CD14-positive monocyte (primary cell): Measurements from ENCODE around the gene PCDHGB6. TPM values are rescaled to one million over a fixed set of nuclear protein-coding genes. Genes with fewer than 3 reads are reported as not detected.
"Not testable (repeated sequence)": the region's sequence is repeated elsewhere in the genome, so short reads cannot be mapped to it uniquely, and the experiment has no call there.

Experiments used
- DNase-seq, 3 donors: peaks; one replicate each; pipeline ENCODE4 v3.0.0-alpha.2; 2011 to 2022
- H2AFZ ChIP-seq: 2 replicates; pipeline ENCODE4 v1.6.0; 2012; ENCODE audit warnings: mild to moderate bottlenecking, low read depth, low read length, inconsistent platforms; ENCODE audit not compliant: insufficient read depth, poor library complexity, severe bottlenecking
- H3K27ac ChIP-seq, 2 donors: 1 replicate in 1 of 2; 2 replicates in 1 of 2; pipeline ENCODE4 v1.5.1; 2012 to 2013; ENCODE audit warnings: low read length in 2 of 2, control low read depth in 1 of 2, inconsistent platforms in 1 of 2, low read depth in 1 of 2, mild to moderate bottlenecking in 1 of 2
- H3K27me3 ChIP-seq, 2 donors: one replicate each; pipeline versions ENCODE4 v1.6.0 to v1.6.1; 2011 to 2013; ENCODE audit warnings: low read length in 2 of 2; ENCODE audit not compliant: control insufficient read depth in 2 of 2, insufficient read depth in 2 of 2
- H3K36me3 ChIP-seq, 2 donors: replicated peaks in 1 of 2; 1 replicate in 1 of 2; 2 replicates in 1 of 2; pipeline versions ENCODE4 v1.5.1 to v1.6.1; 2012 to 2013; ENCODE audit warnings: low read length in 2 of 2, control low read depth in 1 of 2, inconsistent platforms in 1 of 2, mild to moderate bottlenecking in 1 of 2; ENCODE audit not compliant: insufficient read depth in 2 of 2, control insufficient read depth in 1 of 2
- H3K4me1 ChIP-seq, 2 donors: 1 replicate in 1 of 2; 2 replicates in 1 of 2; pipeline versions ENCODE4 v1.5.1 to v1.6.1; 2012 to 2013; ENCODE audit warnings: low read length in 2 of 2, control low read depth in 1 of 2, inconsistent platforms in 1 of 2, mild to moderate bottlenecking in 1 of 2, moderate library complexity in 1 of 2; ENCODE audit not compliant: insufficient read depth in 2 of 2, control insufficient read depth in 1 of 2
- H3K4me2 ChIP-seq: replicated peaks from 2 replicates; pipeline ENCODE3; 2012; ENCODE audit warnings: low read length, moderate library complexity, mild to moderate bottlenecking; ENCODE audit not compliant: poor library complexity, severe bottlenecking; ENCODE audit errors: extremely low read depth
- H3K4me3 ChIP-seq, 3 experiments: fragments of 200-600 bp in 1 of 3; sonication (generic) in 1 of 3; replicated peaks in 1 of 3; 1 replicate in 2 of 3; 2 replicates in 1 of 3; pipeline ENCODE4 v1.5.1; 2011 to 2013; ENCODE audit warnings: low read length in 3 of 3, mild to moderate bottlenecking in 3 of 3, control low read depth in 2 of 3, low read depth in 2 of 3, inconsistent platforms in 1 of 3, moderate library complexity in 1 of 3
- H3K79me2 ChIP-seq: 2 replicates; pipeline ENCODE4 v1.6.0; 2012; ENCODE audit warnings: mild to moderate bottlenecking, control low read depth, inconsistent platforms, low read length, moderate library complexity; ENCODE audit not compliant: insufficient read depth
- H3K9ac ChIP-seq: 2 replicates; pipeline ENCODE4 v1.6.0; 2017; ENCODE audit warnings: low read length, mild to moderate bottlenecking; ENCODE audit not compliant: insufficient read depth, poor library complexity, severe bottlenecking
- H3K9me3 ChIP-seq, 2 donors: replicated peaks in 1 of 2; 1 replicate in 1 of 2; 2 replicates in 1 of 2; pipeline versions ENCODE4 v1.5.1 to v1.6.1; 2012 to 2013; ENCODE audit warnings: low read length in 2 of 2, control low read depth in 1 of 2; ENCODE audit not compliant: control insufficient read depth in 1 of 2, insufficient read depth in 1 of 2
- H4K20me1 ChIP-seq: 2 replicates; pipeline ENCODE4 v1.6.0; 2012; ENCODE audit warnings: mild to moderate bottlenecking, low read length, control low read depth, moderate library complexity; ENCODE audit not compliant: insufficient read depth
- H3K27ac Mint-ChIP-seq, 7 donors: one replicate each; pipeline ENCODE4 v1.8.0; 2020; ENCODE audit warnings: mild to moderate bottlenecking in 7 of 7, mixed read lengths in 7 of 7, moderate library complexity in 6 of 7, inconsistent platforms in 2 of 7
- H3K27me3 Mint-ChIP-seq, 3 donors: one replicate each; pipeline ENCODE4 v1.8.0; 2021 to 2022; ENCODE audit warnings: low read depth in 3 of 3, mild to moderate bottlenecking in 3 of 3, mixed read lengths in 3 of 3, moderate library complexity in 3 of 3, inconsistent platforms in 1 of 3
- H3K36me3 Mint-ChIP-seq, 2 donors: one replicate each; pipeline ENCODE4 v1.8.0; 2020; ENCODE audit warnings: mixed read lengths in 2 of 2, inconsistent platforms in 1 of 2, mild to moderate bottlenecking in 1 of 2
- H3K4me1 Mint-ChIP-seq: one replicate; pipeline ENCODE4 v1.8.0; 2020; ENCODE audit warnings: mild to moderate bottlenecking, mixed read lengths
- H3K4me3 Mint-ChIP-seq, 2 donors: one replicate each; pipeline ENCODE4 v1.8.0; 2020; ENCODE audit warnings: mild to moderate bottlenecking in 2 of 2, mixed read lengths in 2 of 2, moderate library complexity in 1 of 2
- H3K9me3 Mint-ChIP-seq, 7 donors: one replicate each; pipeline ENCODE4 v1.8.0; 2020 to 2022; ENCODE audit warnings: mixed read lengths in 7 of 7, mild to moderate bottlenecking in 6 of 7, moderate library complexity in 6 of 7, inconsistent platforms in 2 of 7
- WGBS: methylation state at CpG from one replicate; pipeline ENCODE4 v1.1.5; 2013; ENCODE audit warnings: missing lambda C conversion rate; ENCODE audit not compliant: insufficient coverage; 5-methylcytosine and 5-hydroxymethylcytosine counted together
- intact Hi-C, 2 donors: fragments of 100-400 bp; cut with micrococcal nuclease; formaldehyde crosslinking; loops; one replicate each; pipeline versions ENCODE4 v1.15.0 to v1.15.1; 2023
- polyA plus RNA-seq, 3 donors: library from polyadenylated mRNA; depleted of rRNA in 1 of 3; unstranded in 2 of 3; stranded (reverse) in 1 of 3; fragments of 300-500 nt in 2 of 3; fragments of >200 nt in 1 of 3; fragmentation: Illumina TruSeq in 2 of 3; gene quantifications; 1 replicate in 2 of 3; 2 replicates in 1 of 3; pipeline ENCODE4 v1.2.3, GENCODE V29; 2012 to 2021
- TF ChIP-seq, protein P1 (sequence below): fragments of 200-600 bp; IDR thresholded peaks from one replicate; pipeline ENCODE4 v1.8.0; 2022; ENCODE audit warnings: antibody characterized with exemption, mild to moderate bottlenecking

Gene PCDHGB6
- polyA plus RNA-seq, 3 donors, result 0.01 to 0.06 TPM; not detected in 1

DNA sequence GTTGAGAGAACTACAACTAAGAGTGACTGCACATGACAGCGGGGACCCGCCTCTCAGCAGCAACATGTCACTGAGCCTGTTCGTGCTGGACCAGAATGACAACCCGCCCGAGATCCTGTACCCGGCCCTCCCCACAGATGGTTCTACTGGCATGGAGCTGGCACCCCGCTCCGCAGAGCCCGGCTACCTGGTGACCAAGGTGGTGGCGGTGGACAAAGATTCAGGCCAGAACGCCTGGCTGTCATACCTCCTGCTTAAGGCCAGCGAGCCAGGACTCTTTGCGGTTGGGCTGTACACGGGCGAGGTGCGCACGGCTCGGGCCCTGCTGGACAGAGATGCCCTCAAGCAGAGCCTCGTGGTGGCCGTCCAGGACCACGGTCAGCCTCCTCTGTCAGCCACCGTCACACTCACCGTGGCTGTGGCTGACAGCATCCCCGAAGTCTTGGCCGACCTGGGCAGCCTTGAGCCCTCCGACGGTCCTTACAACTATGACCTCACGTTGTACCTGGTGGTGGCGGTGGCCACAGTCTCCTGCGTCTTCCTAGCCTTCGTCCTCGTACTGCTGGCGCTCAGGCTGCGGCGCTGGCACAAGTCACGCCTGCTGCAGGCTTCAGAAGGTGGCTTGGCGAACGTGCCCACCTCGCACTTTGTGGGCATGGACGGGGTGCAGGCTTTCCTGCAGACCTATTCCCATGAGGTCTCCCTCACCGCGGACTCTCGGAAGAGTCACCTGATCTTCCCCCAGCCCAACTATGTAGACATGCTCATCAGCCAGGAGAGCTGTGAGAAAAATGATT, 23.2 kb upstream of the PCDHGB6 start:
- whole genome bisulfite sequencing, result 49% methylated on average over 40 of the region's 43 CpGs
- no peaks in the 10 kb centered on the region for H3K4me1 ChIP-seq
- no peak overlapping the region for H2AFZ ChIP-seq
- peaks cover 44 to 91% of the 10 kb centered on the region in 2 donors for H3K27me3 ChIP-seq
- H4K20me1 ChIP-seq, result no peaks in the 10 kb centered on the region
- Mint-ChIP-seq H3K36me3 (peaks cover 3 to 9% of the 10 kb centered on the region in 2 donors), H3K27ac (peak overlapping the region in 1 of 7 donors; percentile 16), H3K27me3 (peaks cover 47 to 78% (median 70%) of the 10 kb centered on the region in 3 donors), H3K4me1 (peaks cover 6% of the 10 kb centered on the region), H3K4me3 (peak overlapping the region; percentile 16 to 51), H3K9me3 (peaks cover 37 to 72% (median 63%) of the 10 kb centered on the region in 7 donors)
- H3K9me3 ChIP-seq, result peaks cover 44 to 70% of the 10 kb centered on the region in 2 donors
- no peaks in the 10 kb centered on the region for H3K36me3 ChIP-seq
- H3K4me3 ChIP-seq, result no peak overlapping the region
- intact Hi-C loops, result no loop called here
- H3K9ac ChIP-seq, result no peak overlapping the region
- no peaks in the 10 kb centered on the region for H3K79me2 ChIP-seq
- TF ChIP-seq, protein P1, sequence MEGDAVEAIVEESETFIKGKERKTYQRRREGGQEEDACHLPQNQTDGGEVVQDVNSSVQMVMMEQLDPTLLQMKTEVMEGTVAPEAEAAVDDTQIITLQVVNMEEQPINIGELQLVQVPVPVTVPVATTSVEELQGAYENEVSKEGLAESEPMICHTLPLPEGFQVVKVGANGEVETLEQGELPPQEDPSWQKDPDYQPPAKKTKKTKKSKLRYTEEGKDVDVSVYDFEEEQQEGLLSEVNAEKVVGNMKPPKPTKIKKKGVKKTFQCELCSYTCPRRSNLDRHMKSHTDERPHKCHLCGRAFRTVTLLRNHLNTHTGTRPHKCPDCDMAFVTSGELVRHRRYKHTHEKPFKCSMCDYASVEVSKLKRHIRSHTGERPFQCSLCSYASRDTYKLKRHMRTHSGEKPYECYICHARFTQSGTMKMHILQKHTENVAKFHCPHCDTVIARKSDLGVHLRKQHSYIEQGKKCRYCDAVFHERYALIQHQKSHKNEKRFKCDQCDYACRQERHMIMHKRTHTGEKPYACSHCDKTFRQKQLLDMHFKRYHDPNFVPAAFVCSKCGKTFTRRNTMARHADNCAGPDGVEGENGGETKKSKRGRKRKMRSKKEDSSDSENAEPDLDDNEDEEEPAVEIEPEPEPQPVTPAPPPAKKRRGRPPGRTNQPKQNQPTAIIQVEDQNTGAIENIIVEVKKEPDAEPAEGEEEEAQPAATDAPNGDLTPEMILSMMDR, result no peak
- H3K4me2 ChIP-seq, result no peak overlapping the region
- no peak overlapping the region for H3K27ac ChIP-seq
- DNase-seq, result no peak

DNA sequence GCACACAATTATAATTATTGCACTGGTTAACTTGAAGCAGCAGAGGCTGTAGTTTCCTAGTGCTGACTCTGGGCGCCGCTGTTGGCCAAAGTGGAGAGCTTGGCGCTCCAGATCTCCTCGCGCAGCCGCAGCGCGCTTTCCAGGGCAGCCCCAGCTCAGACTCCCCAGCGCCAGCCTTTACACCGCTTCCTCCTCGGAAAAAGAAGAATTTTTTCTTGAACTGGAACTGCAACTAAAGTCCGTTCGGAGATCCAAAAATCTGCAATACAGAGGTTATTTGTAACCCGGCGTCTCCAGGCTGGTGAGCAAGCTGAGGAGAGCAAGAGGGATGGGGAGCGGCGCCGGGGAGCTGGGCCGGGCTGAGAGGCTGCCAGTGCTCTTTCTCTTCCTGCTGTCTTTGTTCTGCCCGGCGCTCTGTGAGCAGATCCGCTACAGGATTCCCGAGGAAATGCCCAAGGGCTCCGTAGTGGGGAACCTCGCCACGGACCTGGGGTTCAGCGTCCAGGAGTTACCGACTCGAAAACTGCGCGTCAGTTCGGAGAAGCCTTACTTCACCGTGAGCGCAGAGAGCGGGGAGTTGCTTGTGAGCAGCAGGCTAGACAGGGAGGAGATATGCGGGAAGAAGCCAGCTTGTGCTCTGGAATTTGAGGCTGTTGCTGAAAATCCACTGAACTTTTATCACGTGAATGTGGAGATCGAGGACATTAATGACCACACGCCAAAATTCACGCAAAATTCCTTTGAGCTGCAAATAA, 20.1 kb upstream of the PCDHGB6 start, which contains the start of gene PCDHGB4:
Gene PCDHGB4 (plus strand): TSS at position 142 of the 755 bp plus-strand sequence. CDS start 187 bp downstream, at position 329.
- Mint-ChIP-seq H3K9me3 (peaks cover 41 to 81% (median 64%) of the 10 kb centered on the region in 7 donors), H3K4me3 (peak within 1 kb of the TSS; percentile 65 to 76), H3K27me3 (peaks cover 45 to 79% (median 77%) of the 10 kb centered on the region in 3 donors), H3K36me3 (peaks cover 7 to 13% of the 10 kb centered on the region in 2 donors)
- H3K4me1 Mint-ChIP-seq, DNase-seq, H3K9ac ChIP-seq, H3K4me2 ChIP-seq, H2AFZ ChIP-seq, H3K4me1 ChIP-seq, H3K79me2 ChIP-seq, H4K20me1 ChIP-seq, H3K27ac ChIP-seq, intact Hi-C loops, H3K36me3 ChIP-seq, H3K27ac Mint-ChIP-seq: not testable (repeated sequence)
- 4% methylated on average over 9 of the region's 40 CpGs for WGBS
- H3K27me3 ChIP-seq, result peaks cover 42 to 96% of the 10 kb centered on the region in 2 donors
- H3K9me3 ChIP-seq, result peaks cover 49 to 95% of the 10 kb centered on the region in 2 donors
- H3K4me3 ChIP-seq, result peak within 1 kb of the TSS in 1 of 3 experiments; percentile 20
